Esophagus muscularis mucosa (tissue), 3 donors: ENCODE data around the gene CDK17.

Experiments used
- POLR2A ChIP-seq: fragments of 450-650 bp; IDR thresholded peaks from one replicate; pipeline ENCODE4 v1.6.1; 2017; ENCODE audit warnings: antibody characterized with exemption, moderate library complexity, mild to moderate bottlenecking, low read depth
- TF ChIP-seq, protein P1 (sequence below), 3 experiments: fragments of 200-600 bp in 2 of 3; fragments of 450-650 bp in 1 of 3; sonication (generic) in 2 of 3; IDR thresholded peaks; one replicate each; pipeline ENCODE4 v1.5.1; 2017 to 2019; ENCODE audit warnings: antibody characterized with exemption in 3 of 3, mild to moderate bottlenecking in 2 of 3, moderate library complexity in 1 of 3

- TF ChIP-seq, protein P1, sequence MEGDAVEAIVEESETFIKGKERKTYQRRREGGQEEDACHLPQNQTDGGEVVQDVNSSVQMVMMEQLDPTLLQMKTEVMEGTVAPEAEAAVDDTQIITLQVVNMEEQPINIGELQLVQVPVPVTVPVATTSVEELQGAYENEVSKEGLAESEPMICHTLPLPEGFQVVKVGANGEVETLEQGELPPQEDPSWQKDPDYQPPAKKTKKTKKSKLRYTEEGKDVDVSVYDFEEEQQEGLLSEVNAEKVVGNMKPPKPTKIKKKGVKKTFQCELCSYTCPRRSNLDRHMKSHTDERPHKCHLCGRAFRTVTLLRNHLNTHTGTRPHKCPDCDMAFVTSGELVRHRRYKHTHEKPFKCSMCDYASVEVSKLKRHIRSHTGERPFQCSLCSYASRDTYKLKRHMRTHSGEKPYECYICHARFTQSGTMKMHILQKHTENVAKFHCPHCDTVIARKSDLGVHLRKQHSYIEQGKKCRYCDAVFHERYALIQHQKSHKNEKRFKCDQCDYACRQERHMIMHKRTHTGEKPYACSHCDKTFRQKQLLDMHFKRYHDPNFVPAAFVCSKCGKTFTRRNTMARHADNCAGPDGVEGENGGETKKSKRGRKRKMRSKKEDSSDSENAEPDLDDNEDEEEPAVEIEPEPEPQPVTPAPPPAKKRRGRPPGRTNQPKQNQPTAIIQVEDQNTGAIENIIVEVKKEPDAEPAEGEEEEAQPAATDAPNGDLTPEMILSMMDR (IDR thresholded peaks at IDR 0.05) = no peak
- no peak for TF ChIP-seq POLR2A
These were observed 91.4 kb downstream of the CDK17 start for GRCh38 chr12:96308881-96309280.
